Mononuclear cell (primary cell): ENCODE data around the gene ESD. TPM values are rescaled to one million over a fixed set of nuclear protein-coding genes. Genes with fewer than 3 reads are reported as not detected.

Experiments used
- H3K27me3 ChIP-seq: 2 replicates; pipeline ENCODE4 v1.6.0; 2011; ENCODE audit warnings: low read length, control low read depth; ENCODE audit not compliant: insufficient read depth
- H3K4me1 ChIP-seq: 2 replicates; pipeline ENCODE4 v1.5.1; 2011; ENCODE audit warnings: mild to moderate bottlenecking, low read length, control low read depth; ENCODE audit not compliant: insufficient read depth
- H3K4me3 ChIP-seq: 2 replicates; pipeline ENCODE4 v1.5.1; 2011; ENCODE audit warnings: mild to moderate bottlenecking, low read length, moderate library complexity
- H3K9me3 ChIP-seq: 2 replicates; pipeline ENCODE4 v1.5.1; 2011; ENCODE audit warnings: low read depth, mild to moderate bottlenecking, control low read depth, low read length
- total RNA-seq: library from RNA; depleted of rRNA; stranded (reverse); fragments of >200 nt; gene quantifications from one replicate; pipeline ENCODE4 v1.2.3, GENCODE V29; 2012

ESD gene, protein sequence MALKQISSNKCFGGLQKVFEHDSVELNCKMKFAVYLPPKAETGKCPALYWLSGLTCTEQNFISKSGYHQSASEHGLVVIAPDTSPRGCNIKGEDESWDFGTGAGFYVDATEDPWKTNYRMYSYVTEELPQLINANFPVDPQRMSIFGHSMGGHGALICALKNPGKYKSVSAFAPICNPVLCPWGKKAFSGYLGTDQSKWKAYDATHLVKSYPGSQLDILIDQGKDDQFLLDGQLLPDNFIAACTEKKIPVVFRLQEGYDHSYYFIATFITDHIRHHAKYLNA
- total RNA-seq: 58.7 TPM

DNA sequence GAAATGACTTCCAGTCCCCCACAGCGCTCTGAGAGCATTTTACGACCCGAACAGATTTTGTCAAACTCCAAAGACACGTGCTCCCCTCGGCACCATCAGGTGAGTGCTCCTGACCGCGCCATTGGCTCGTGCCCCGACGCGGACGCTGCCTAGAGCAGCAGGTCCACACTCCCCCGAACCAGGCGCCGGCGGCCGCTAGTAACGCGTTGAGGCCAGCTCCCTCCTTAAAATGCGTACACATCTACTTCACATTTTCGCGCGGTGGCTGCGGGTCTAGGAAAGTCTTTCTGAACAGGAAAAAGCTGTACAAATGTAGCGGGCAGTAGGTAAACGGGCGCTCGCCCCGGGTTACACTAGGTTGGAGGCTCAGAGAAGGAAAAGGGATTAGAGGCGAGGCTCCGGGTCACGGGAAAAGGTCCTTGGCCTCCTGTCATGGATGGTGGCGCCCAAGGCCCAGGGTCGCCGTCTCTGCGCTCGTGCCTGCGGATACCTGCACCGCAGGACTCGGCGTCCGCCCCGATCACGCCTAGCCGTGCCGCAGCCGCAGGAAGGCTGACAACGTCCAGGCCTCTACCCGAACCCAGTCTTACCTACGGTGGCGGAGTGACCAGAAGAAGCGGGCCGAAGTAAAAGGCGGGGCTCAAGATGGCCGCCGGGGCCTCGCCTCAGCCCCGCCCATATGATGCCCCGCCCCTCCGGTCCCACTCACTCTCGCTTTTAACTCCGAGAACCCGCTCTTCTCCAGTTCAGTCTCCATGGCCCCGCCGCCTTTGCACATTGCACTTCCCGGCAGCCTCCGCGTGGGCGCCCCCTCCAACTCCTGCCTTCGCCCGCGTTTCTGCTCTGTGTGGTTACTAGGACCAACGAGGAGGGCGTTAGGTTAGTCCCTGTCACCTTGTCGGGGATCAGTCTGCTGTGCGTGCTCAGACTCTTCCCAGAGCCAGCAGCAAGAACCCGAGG, at the start of gene ESD:
ESD (minus strand) TSS at position 647 of the 960 bp plus-strand sequence. CDS start 5,748 bp downstream, outside the sequence.
- H3K27me3 ChIP-seq: no peaks in the 10 kb centered on the region
- H3K4me3 ChIP-seq: peak within 1 kb of the TSS; percentile 88
- peaks cover 26% of the 10 kb centered on the region for H3K4me1 ChIP-seq
- no peaks in the 10 kb centered on the region for H3K9me3 ChIP-seq

DNA sequence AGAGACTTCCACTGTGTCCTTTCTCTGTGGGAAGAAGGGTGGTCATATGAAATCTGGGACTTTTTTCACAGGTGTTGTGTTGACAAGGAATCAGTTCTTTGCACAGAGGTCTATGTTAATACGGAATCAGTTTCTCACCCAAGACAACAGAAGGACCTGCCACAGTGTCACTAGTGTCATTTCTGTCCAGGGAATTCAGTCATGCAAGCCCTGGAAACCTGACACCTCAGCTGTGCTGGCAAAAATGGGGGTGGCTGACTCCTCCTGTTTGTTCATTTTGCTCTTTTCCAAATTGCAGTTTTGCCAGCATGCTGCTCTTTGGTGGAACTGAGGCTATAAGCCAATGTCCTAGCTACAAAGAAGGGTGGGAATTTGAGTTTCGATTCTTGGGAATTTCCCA, 49.8 kb upstream of the ESD start:
- H3K4me1 ChIP-seq: no peaks in the 10 kb centered on the region
- H3K9me3 ChIP-seq: no peaks in the 10 kb centered on the region

DNA sequence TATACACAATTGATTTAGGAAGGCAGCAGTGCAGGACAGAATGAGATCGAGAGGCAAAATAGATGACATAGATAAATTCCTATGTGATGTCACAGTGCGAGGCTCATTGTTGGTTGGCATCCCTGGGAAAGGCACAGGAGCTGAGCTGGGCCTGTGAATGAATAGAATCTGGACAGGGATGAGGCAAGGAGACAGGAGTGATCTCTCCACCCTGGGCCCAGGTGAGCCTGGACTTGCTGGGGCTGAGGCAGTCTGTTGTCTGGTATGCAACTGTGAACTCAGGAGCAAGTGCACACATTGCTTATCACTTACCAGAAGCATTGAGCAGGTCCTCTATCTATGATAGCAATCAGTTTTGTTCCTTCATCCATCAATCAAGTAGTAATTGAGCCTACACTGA, 48.2 kb upstream of the ESD start:
- Histone ChIP-seq H3K4me1 (no peaks in the 10 kb centered on the region), H3K9me3 (no peaks in the 10 kb centered on the region), H3K27me3 (no peaks in the 10 kb centered on the region), H3K4me3 (no peak overlapping the region)

More for the DNA sequence above, 49.8 kb upstream of the ESD start:
- no peaks in the 10 kb centered on the region for H3K27me3 ChIP-seq
- H3K4me3 ChIP-seq: no peak overlapping the region

DNA sequence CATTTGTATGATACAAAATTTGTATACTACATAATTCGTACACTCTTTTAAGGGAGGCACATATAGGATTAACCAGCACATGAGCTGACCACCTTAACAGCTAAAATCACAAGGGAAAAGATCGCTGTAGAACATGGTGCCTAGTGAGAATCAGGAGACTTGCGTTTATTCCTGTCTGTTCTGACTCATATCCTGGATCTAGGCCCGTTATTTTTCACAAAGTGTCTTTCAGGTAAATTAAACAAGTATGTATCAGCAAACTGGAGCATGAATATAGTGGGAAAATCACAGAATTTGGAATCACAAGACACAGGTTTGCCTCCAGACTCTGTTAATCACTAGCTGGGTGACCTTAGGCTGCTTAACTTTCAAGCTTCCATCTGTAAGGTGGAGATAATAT, 47.5 kb upstream of the ESD start:
- no peaks in the 10 kb centered on the region for H3K4me1 ChIP-seq
- H3K4me3 ChIP-seq: no peak overlapping the region
- no peaks in the 10 kb centered on the region for H3K27me3 ChIP-seq
- H3K9me3 ChIP-seq: no peaks in the 10 kb centered on the region

- no peak overlapping the region for H3K4me3 ChIP-seq
- no peaks in the 10 kb centered on the region for H3K27me3 ChIP-seq
- H3K4me1 ChIP-seq: no peaks in the 10 kb centered on the region
- no peaks in the 10 kb centered on the region for H3K9me3 ChIP-seq
Observed at GRCh38 chr13:46839399-46839798, 42.4 kb upstream of the ESD start.

DNA sequence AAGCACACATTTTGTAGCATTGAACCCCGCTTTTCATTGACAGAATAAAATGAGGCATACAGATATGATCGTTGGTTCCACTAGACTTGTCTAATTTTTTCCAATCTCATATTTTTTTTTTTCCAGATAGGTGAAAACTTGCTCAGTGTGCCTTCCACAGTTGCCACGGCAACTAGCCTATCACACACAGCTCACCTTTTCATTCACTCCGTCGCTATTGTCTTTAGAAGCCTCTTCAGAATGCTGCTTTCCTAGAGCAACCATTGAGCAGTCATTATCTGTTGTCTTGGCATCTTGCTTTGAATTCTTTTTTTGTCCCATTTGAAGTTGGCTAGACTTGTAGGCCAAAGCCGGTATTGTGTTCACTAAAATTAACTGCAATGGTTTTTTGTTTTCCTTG, 37.7 kb upstream of the ESD start:
- no peak overlapping the region for H3K4me3 ChIP-seq
- no peaks in the 10 kb centered on the region for H3K27me3 ChIP-seq
- H3K4me1 ChIP-seq: no peaks in the 10 kb centered on the region
- H3K9me3 ChIP-seq: no peaks in the 10 kb centered on the region

DNA sequence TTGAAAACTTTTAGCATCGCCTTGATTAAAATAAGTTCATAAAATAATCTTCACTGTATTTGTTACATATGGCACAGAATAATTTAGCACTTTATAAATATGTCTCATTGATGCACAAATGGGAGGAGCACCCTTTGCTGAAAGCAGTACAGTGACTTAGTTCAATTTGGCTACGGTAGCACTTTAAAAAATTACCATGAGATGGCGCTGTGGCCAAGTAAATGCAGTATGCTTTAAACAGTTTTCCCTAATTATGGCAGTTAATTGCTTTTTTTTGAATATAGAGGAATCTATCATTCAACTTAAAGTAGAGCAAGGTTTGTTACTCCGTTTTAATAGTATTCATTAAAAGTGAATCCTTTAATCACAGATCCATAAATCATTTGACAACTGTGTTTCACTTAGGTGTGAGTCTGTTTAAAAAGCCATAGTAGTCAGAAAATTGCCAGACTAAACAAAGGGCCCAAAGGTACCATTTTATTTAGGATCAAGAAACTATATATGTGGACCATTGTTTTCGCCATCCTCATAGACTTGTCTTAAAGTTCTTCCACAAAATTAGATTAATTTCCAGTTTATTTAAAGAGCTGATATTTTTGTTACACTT, 34.7 kb upstream of the ESD start:
- Histone ChIP-seq H3K4me1 (no peaks in the 10 kb centered on the region), H3K4me3 (no peak overlapping the region), H3K9me3 (no peaks in the 10 kb centered on the region), H3K27me3 (no peaks in the 10 kb centered on the region)

DNA sequence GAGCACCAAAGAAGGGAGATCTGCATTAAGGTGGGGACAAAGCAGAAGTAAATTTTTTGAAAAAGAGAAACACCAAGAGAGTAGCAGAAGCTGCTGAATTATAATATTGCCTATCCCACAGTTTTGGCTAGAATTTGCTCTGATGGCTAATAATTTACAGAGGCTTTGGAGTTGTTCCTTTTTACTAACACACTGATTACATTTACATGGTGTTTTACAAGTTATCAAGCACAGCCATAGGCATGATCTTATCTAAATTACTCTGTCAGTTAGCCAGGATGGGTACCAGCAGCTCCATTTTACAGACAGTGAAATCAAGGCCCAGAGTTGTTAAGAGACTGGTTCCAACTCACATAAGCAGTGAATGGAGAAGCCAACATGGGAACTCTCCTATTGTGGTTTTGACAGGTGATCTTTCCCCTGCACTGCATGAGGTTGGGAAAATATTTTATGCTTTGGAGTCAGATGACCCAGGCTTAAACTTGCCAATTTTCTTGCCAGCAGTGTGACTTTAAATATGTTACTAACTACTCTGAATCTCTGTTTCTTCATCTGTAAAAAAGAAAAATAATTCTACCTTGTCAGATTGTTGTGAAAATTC, 33.5 kb upstream of the ESD start:
- Histone ChIP-seq H3K4me3 (no peak overlapping the region), H3K4me1 (no peaks in the 10 kb centered on the region), H3K9me3 (no peaks in the 10 kb centered on the region), H3K27me3 (no peaks in the 10 kb centered on the region)

DNA sequence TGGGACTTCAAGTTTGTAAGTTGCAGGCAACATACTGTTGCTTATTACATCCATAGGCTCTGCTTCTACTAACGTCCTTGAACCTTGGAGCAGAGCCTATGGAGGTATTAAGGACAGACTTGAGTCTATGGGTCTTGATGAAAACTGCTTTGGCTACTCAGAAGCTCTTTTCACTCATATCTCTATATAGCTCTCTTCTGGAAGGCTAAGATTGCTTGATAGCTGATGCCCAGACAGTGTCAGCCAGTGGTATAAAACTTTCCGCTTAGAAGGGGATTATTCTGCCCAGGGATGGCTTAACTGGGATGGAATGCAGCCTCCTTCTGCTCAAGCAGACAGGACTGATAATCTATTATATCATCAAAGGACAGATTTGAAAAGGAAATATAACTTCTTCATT, 25.6 kb upstream of the ESD start:
- Histone ChIP-seq H3K9me3 (no peaks in the 10 kb centered on the region), H3K4me3 (no peak overlapping the region), H3K4me1 (no peaks in the 10 kb centered on the region), H3K27me3 (no peaks in the 10 kb centered on the region)

- H3K27me3 ChIP-seq: no peaks in the 10 kb centered on the region
- H3K9me3 ChIP-seq: peaks cover 2% of the 10 kb centered on the region
- no peaks in the 10 kb centered on the region for H3K4me1 ChIP-seq
- no peak overlapping the region for H3K4me3 ChIP-seq
Observed at GRCh38 chr13:46817838-46818476, 21.0 kb upstream of the ESD start.

- Histone ChIP-seq H3K27me3 (no peaks in the 10 kb centered on the region), H3K4me1 (no peaks in the 10 kb centered on the region), H3K4me3 (no peak overlapping the region)
Observed at GRCh38 chr13:46817095-46817494, 20.1 kb upstream of the ESD start.

DNA sequence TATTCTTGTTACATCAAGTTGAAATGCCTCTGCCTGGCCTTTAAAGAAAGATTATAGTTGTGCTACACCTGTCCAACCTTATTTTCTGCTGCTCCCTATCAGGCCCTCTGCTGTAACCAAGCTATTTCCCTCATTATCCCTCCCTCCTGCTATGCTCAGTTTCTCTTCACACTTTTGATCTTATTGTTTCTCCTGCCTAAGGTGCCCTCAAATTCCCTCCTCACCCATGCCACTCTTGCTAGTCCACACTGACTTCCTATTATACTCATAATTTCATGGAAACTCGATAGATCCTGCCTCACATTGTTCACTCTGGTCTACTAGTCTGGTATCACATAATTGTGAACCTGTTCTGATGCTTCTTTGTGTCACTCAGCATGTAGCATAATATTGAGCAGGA, 19.4 kb upstream of the ESD start:
- Histone ChIP-seq H3K9me3 (peaks cover 17% of the 10 kb centered on the region), H3K4me3 (no peak overlapping the region), H3K4me1 (no peaks in the 10 kb centered on the region)

More at GRCh38 chr13:46817095-46817494, 20.1 kb upstream of the ESD start:
- H3K9me3 ChIP-seq: peaks cover 11% of the 10 kb centered on the region

GRCh38 chr13:46812301-46812797, 15.4 kb upstream of the ESD start:
- H3K4me1 ChIP-seq: no peaks in the 10 kb centered on the region
- no peaks in the 10 kb centered on the region for H3K27me3 ChIP-seq

More for the DNA sequence above, 19.4 kb upstream of the ESD start:
- H3K27me3 ChIP-seq: no peaks in the 10 kb centered on the region

DNA sequence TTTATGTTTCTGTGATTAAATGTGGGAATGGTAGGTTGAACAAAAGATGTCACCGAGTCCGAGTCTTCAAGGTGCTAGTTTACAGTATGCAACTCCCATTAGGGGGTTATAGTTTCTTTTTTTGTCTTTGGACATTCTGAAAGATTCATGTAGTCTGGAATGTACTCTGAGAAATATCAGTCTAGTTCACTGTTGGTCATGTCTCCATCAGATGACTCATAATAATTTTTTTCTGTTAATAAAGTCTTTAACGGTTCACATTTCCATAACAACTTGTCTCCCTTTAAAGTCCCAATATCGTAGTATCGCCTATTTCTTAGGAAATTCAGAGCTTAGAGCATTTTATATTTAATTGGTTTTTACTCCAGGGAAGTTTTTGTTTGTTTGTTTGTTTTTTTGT, 13.5 kb upstream of the ESD start:
- H3K9me3 ChIP-seq: peaks cover 17% of the 10 kb centered on the region
- no peaks in the 10 kb centered on the region for H3K4me1 ChIP-seq
- no peak overlapping the region for H3K4me3 ChIP-seq
- H3K27me3 ChIP-seq: no peaks in the 10 kb centered on the region

More at GRCh38 chr13:46812301-46812797, 15.4 kb upstream of the ESD start:
- Histone ChIP-seq H3K4me3 (no peak overlapping the region), H3K9me3 (peaks cover 17% of the 10 kb centered on the region)
